Measurements from ENCODE around the gene NFASC. TPM values are rescaled to one million over a fixed set of nuclear protein-coding genes. Genes with fewer than 3 reads are reported as not detected.

The NFASC gene
- total and polyA plus RNA-seq, 12 donors: 1.9 to 24.1 (median 9.2) TPM

DNA sequence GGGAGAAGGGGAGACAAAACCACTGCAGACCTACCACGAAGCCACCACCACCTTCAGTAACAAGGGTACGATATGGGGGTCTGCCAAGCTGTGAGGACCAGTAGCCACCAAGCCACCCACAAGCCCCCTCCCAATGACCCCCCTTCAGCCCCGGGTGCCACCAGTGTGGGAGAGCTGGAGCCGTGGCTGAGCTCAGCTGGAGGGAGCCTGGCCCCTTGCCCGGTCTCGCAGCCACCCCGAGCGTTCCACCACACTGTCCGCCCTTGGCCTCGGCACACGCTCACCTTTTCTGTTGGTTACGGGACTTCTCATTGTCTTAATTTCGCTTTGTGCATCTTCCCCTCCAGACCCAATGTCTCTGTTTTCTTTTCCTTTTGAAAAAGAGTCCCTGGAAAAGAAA, 145.9 kb downstream of the NFASC start:
- no peaks in the 10 kb centered on the region for H3K9me3 ChIP-seq
- TF ChIP-seq, protein P1, sequence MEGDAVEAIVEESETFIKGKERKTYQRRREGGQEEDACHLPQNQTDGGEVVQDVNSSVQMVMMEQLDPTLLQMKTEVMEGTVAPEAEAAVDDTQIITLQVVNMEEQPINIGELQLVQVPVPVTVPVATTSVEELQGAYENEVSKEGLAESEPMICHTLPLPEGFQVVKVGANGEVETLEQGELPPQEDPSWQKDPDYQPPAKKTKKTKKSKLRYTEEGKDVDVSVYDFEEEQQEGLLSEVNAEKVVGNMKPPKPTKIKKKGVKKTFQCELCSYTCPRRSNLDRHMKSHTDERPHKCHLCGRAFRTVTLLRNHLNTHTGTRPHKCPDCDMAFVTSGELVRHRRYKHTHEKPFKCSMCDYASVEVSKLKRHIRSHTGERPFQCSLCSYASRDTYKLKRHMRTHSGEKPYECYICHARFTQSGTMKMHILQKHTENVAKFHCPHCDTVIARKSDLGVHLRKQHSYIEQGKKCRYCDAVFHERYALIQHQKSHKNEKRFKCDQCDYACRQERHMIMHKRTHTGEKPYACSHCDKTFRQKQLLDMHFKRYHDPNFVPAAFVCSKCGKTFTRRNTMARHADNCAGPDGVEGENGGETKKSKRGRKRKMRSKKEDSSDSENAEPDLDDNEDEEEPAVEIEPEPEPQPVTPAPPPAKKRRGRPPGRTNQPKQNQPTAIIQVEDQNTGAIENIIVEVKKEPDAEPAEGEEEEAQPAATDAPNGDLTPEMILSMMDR (IDR thresholded peaks at IDR 0.05): no peak
- ATAC-seq: no peak
- no peak overlapping the region for H3K4me3 ChIP-seq
- H3K27ac ChIP-seq: no peak overlapping the region
- WGBS, 2 donors: 91% methylated on average over 13 of the region's 13 CpGs
- peaks cover 0 to 25% (median 14%) of the 10 kb centered on the region in 9 donors for H3K4me1 ChIP-seq
- H3K27me3 ChIP-seq: peaks cover 0 to 9% (median 0%) of the 10 kb centered on the region in 7 donors
- intact Hi-C loops (cut with DNase I): no loop called here
- DNase-seq: no peak
- H3K36me3 ChIP-seq: peaks cover 0 to 12% (median 0%) of the 10 kb centered on the region in 9 donors

DNA sequence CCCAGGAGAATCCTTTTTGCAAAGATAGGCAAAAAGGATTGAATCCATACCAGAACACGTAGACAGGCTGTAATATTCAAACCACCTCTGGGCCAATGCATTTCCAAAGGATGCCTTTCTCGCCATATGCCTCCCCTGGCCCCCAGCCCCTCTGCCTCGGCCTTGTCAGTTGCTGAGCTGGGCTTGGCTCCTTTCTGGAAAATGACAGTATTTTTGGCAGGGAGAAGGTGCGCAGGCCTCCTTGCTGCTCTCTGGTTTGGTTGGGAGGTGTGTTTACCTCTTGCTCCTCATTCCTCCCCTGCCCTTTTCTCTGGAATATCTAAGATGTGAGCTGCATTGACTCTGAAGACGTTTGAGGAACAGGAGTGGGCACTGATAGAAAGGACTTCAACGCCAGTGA, 146.3 kb downstream of the NFASC start:
- TF ChIP-seq, protein P1 (IDR thresholded peaks at IDR 0.05): no peak
- ATAC-seq (no peak), DNase-seq (no peak)
- H3K9me3 ChIP-seq: no peaks in the 10 kb centered on the region
- H3K4me1 ChIP-seq: peaks cover 0 to 25% (median 14%) of the 10 kb centered on the region in 9 donors
- H3K27me3 ChIP-seq: peaks cover 0 to 9% (median 0%) of the 10 kb centered on the region in 7 donors
- no peak overlapping the region for H3K4me3 ChIP-seq
- WGBS, 2 donors: 91 to 92% methylated on average over 6 of the region's 6 CpGs
- H3K36me3 ChIP-seq: peaks cover 0 to 12% (median 0%) of the 10 kb centered on the region in 9 donors
- intact Hi-C loops (cut with DNase I): no loop called here
- no peak overlapping the region for H3K27ac ChIP-seq

DNA sequence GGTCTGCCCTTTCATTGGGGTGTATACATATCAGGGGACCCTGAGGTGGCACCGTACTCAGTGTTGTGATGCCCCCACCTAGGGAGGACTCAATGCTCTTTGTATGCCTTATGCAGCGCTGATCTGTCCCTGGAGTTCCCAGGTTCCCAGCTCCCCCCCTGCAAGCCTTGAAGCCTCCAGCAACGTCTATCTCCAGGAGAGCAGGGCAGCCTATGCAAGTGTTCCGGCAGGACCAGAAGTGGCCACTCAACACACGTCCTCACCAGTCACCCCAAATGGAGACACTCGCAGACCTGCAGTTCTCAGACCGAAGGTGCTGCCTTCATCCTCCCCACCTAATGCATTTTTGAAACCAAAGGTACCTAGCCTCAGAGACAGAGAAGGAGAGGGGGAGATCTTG, 147.1 kb downstream of the NFASC start:
- intact Hi-C loops (cut with DNase I): no loop called here
- no peaks in the 10 kb centered on the region for H3K9me3 ChIP-seq
- DNase-seq (no peak), ATAC-seq (no peak)
- 77 to 87% methylated on average over 7 of the region's 7 CpGs for WGBS, 2 donors
- no peak overlapping the region for H3K27ac ChIP-seq
- H3K4me3 ChIP-seq: no peak overlapping the region
- peaks cover 0 to 20% (median 14%) of the 10 kb centered on the region in 9 donors for H3K4me1 ChIP-seq
- H3K27me3 ChIP-seq: peaks cover 0 to 9% (median 0%) of the 10 kb centered on the region in 7 donors
- TF ChIP-seq, protein P1 (IDR thresholded peaks at IDR 0.05): no peak
- H3K36me3 ChIP-seq: peaks cover 0 to 12% (median 0%) of the 10 kb centered on the region in 9 donors

DNA sequence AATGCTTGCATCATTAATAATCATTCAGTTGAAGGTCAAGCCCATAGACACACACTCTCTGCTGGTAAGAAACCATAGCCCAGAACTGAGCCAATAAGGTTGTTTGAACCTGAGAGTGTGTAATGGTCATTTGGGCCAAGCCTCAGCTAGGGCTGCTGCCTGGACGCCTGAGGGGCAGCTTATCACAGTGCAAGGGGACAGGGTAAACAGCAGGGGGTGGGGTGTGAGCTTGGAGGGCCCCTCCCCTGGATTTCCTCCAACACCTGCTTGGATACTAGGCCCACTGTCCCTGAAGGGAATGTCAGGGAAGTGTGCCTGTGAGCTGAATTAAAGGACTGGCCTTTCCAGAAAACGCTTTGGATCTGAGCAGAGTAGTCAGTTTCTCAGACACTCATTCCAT, 147.7 kb downstream of the NFASC start:
- 65 to 66% methylated on average over 2 of the region's 2 CpGs for WGBS, 2 donors
- Histone ChIP-seq H3K27me3 (peaks cover 0 to 9% (median 0%) of the 10 kb centered on the region in 7 donors), H3K27ac (no peak overlapping the region), H3K4me3 (no peak overlapping the region), H3K9me3 (no peaks in the 10 kb centered on the region), H3K4me1 (peaks cover 0 to 17% (median 14%) of the 10 kb centered on the region in 9 donors), H3K36me3 (peaks cover 0 to 12% (median 0%) of the 10 kb centered on the region in 9 donors)
- intact Hi-C loops (cut with DNase I): no loop called here
- ATAC-seq (no peak), DNase-seq (no peak)
- TF ChIP-seq, protein P1 (IDR thresholded peaks at IDR 0.05): no peak
